B cell (primary cell): ENCODE measurements around the gene HOOK2. TPM values are rescaled to one million over a fixed set of nuclear protein-coding genes. Genes with fewer than 3 reads are reported as not detected.

Experiments
- ATAC-seq: fragments of 200-7000 bp; cut with Tn5 transposase; one replicate; pipeline ENCODE4 v1.10.0; 2021; ENCODE audit warnings: low read depth, mild to moderate bottlenecking, moderate number of reproducible peaks, moderate library complexity
- CTCF ChIA-PET: fragments of 350-600 bp; sonication (Branson Sonifier 250); formaldehyde crosslinking; loops from one replicate; lab custom pipeline; 2021; ENCODE audit warnings: antibody characterized with exemption, inconsistent platforms; lab: Charles Lee
- POLR2A ChIA-PET: fragments of 350-600 bp; sonication (Branson Sonifier 250); formaldehyde crosslinking; loops from one replicate; lab custom pipeline; 2021; ENCODE audit warnings: antibody characterized with exemption; lab: Charles Lee
- DNase-seq: peaks from one replicate; pipeline ENCODE4 v3.0.0; 2013
- H2AFZ ChIP-seq: 2 replicates; pipeline ENCODE4 v1.6.1; 2012; ENCODE audit warnings: mild to moderate bottlenecking, low read depth, low read length; ENCODE audit not compliant: insufficient read depth, poor library complexity, severe bottlenecking
- H3K27ac ChIP-seq, 2 donors: 1 replicate in 1 of 2; 2 replicates in 1 of 2; pipeline ENCODE4 v1.5.1; 2012 to 2013; ENCODE audit warnings: low read length in 2 of 2, mild to moderate bottlenecking in 2 of 2, moderate library complexity in 1 of 2
- H3K27me3 ChIP-seq, 4 experiments: fragments of 200-600 bp in 1 of 4; sonication (generic) in 1 of 4; replicated peaks in 1 of 4; 1 replicate in 2 of 4; 2 replicates in 2 of 4; pipeline versions ENCODE4 v1.6.1 to v1.7.0; 2013 to 2016; ENCODE audit warnings: low read length in 3 of 4, mild to moderate bottlenecking in 2 of 4, mixed read lengths in 1 of 4, moderate library complexity in 1 of 4; ENCODE audit not compliant: insufficient read depth in 4 of 4, control insufficient read depth in 3 of 4; ENCODE audit errors: control extremely low read depth in 1 of 4
- H3K36me3 ChIP-seq, 2 experiments: replicated peaks in 1 of 2; 1 replicate in 1 of 2; 2 replicates in 1 of 2; pipeline versions ENCODE4 v1.6.1 to v1.7.1; 2013; ENCODE audit warnings: low read length in 1 of 2; ENCODE audit not compliant: insufficient read depth in 2 of 2, control insufficient read depth in 1 of 2; ENCODE audit errors: control extremely low read depth in 1 of 2, extremely low read depth in 1 of 2
- H3K4me1 ChIP-seq, 2 donors: fragments of 200-600 bp in 1 of 2; sonication (generic) in 1 of 2; 1 replicate in 1 of 2; 2 replicates in 1 of 2; pipeline versions ENCODE4 v1.5.1 to v1.6.1; 2013 to 2017; ENCODE audit warnings: low read length in 2 of 2; ENCODE audit not compliant: control insufficient read depth in 2 of 2, insufficient read depth in 2 of 2
- H3K4me2 ChIP-seq: replicated peaks from 2 replicates; pipeline ENCODE3; 2012; ENCODE audit warnings: mild to moderate bottlenecking, low read depth, low read length; ENCODE audit not compliant: poor library complexity, severe bottlenecking
- H3K4me3 ChIP-seq, 5 experiments: fragments of 200-600 bp in 1 of 5; sonication (generic) in 1 of 5; 1 replicate in 3 of 5; 2 replicates in 2 of 5; pipeline versions ENCODE4 v1.5.1 to v1.7.0; 2011 to 2016; ENCODE audit warnings: low read length in 4 of 5, mild to moderate bottlenecking in 4 of 5, low read depth in 2 of 5, control low read depth in 1 of 5, moderate library complexity in 1 of 5; ENCODE audit not compliant: insufficient read depth in 1 of 5; ENCODE audit errors: control extremely low read depth in 1 of 5, extremely low read depth in 1 of 5
- H3K79me2 ChIP-seq: fragments of 200-600 bp; sonication (generic); one replicate; pipeline ENCODE4 v1.6.0; 2016; ENCODE audit warnings: low read length; ENCODE audit not compliant: control insufficient read depth, insufficient read depth
- H3K9ac ChIP-seq: fragments of 200-600 bp; sonication (generic); 2 replicates; pipeline ENCODE4 v1.6.1; 2017; ENCODE audit warnings: mild to moderate bottlenecking, low read length, moderate library complexity
- H3K9me3 ChIP-seq, 3 donors: one replicate each; pipeline versions ENCODE4 v1.6.1 to v1.7.1; 2013; ENCODE audit warnings: low read length in 2 of 3; ENCODE audit not compliant: control insufficient read depth in 2 of 3, insufficient read depth in 1 of 3; ENCODE audit errors: control extremely low read depth in 1 of 3
- H4K20me1 ChIP-seq: 2 replicates; pipeline ENCODE4 v1.6.0; 2012; ENCODE audit warnings: mild to moderate bottlenecking, low read length; ENCODE audit not compliant: insufficient read depth, control insufficient read depth, poor library complexity, severe bottlenecking
- H3K27ac Mint-ChIP-seq: one replicate; pipeline ENCODE4 v1.8.0; 2021; ENCODE audit warnings: mixed read lengths
- H3K27me3 Mint-ChIP-seq: one replicate; pipeline ENCODE4 v1.8.0; 2021; ENCODE audit warnings: mixed read lengths
- H3K4me1 Mint-ChIP-seq: one replicate; pipeline ENCODE4 v1.8.0; 2021; ENCODE audit warnings: mixed read lengths
- H3K4me3 Mint-ChIP-seq: one replicate; pipeline ENCODE4 v1.8.0; 2021; ENCODE audit warnings: mixed read lengths
- H3K9me3 Mint-ChIP-seq: one replicate; pipeline ENCODE4 v1.8.0; 2022; ENCODE audit warnings: mixed read lengths; ENCODE audit not compliant: insufficient read depth
- CTCF ChIP-seq: fragments of 200-600 bp; IDR thresholded peaks from one replicate; pipeline ENCODE4 v1.8.0; 2022; ENCODE audit warnings: antibody characterized with exemption, mild to moderate bottlenecking
- EZH2 ChIP-seq: IDR thresholded peaks from 2 replicates; pipeline ENCODE4 v1.6.1; 2012; ENCODE audit warnings: borderline replicate concordance, low read depth, mild to moderate bottlenecking, moderate library complexity, low read length; ENCODE audit not compliant: insufficient read depth, poor library complexity, severe bottlenecking
- WGBS: methylation state at CpG from one replicate; pipeline ENCODE4 v1.1.5; 2013; ENCODE audit warnings: missing lambda C conversion rate; ENCODE audit not compliant: insufficient coverage; 5-methylcytosine and 5-hydroxymethylcytosine counted together
- intact Hi-C: fragments of 100-400 bp; cut with micrococcal nuclease; formaldehyde crosslinking; loops from one replicate; pipeline ENCODE4 v1.10.0; 2022
- polyA plus RNA-seq: library from polyadenylated mRNA; depleted of rRNA; stranded (reverse); fragments of >200 nt; gene quantifications from 2 replicates; pipeline ENCODE4 v1.2.3, GENCODE V29; 2012
- total RNA-seq, 2 donors: library from RNA; stranded (reverse); fragments of 120-200 nt in 1 of 2; gene quantifications; 1 replicate in 1 of 2; 2 replicates in 1 of 2; pipeline versions ENCODE4 v1.2.3 to v1.2.4, GENCODE V29; 2013 to 2022

Gene HOOK2
- total and polyA plus RNA-seq, 2 donors (not counting 1 experiment from before 2014, with no cell fraction given), result 30.3 to 33.4 TPM

DNA sequence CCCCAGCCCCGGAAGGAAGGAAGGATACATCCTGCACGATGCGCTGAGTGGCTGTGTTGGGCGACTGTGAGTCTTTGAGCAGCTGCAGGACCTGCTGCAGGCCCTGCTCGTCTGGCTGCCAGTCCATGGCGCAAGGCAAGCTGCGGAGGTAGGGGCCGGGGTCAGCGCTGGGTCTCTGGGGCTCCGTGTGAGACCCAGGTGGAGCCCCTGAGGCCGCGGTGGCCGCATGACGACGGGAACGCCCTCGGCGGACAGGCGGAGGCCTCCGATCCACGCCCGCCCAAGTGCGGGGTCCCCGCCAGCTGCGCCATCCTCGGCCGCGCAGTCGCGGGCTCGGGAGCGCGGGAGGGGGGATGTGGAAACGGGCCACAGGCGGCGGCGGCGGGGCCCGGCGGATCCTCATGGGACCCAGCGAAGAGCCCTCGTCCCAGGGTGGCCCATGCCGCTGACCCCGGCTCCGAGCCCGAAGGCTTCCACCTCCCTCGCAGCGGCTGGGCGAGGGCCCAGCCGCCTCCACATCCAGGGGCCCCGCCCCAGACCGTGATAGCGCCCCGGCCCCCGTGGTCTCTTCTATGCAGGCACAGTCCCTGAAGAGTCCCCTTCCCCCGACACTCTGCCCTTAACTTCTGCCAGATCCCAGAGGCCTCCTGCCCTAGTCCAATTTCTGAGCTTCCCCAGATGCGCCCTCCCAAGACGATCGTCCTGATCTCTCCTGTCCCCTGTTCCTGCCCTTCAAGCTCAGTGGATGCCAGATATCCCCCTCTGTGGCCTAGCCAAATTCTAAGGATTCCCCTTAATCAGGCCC, 54.3 kb downstream of the HOOK2 start:
- H3K27me3 Mint-ChIP-seq, result no peaks in the 10 kb centered on the region
- peaks cover 11% of the 10 kb centered on the region for H4K20me1 ChIP-seq
- CTCF ChIA-PET, result interaction anchor here (0.7 to 2.1 kb wide), 3 partner anchors 26 to 75 kb away, joined by 4 to 15 read pairs (median 4); no protein-coding TSS in a partner anchor
- no peaks in the 10 kb centered on the region for H3K9me3 ChIP-seq
- DNase-seq (no peak), ATAC-seq (no peak)
- H3K4me1 ChIP-seq, result peaks cover 29 to 35% of the 10 kb centered on the region in 2 donors
- H3K27me3 ChIP-seq, result no peaks in the 10 kb centered on the region
- peak overlapping the region; percentile 84 for H3K27ac Mint-ChIP-seq
- TF ChIP-seq EZH2, result no peak
- H3K9ac ChIP-seq, result peak overlapping the region; percentile 85
- peak overlapping the region; percentile 83 for H2AFZ ChIP-seq
- no peaks in the 10 kb centered on the region for H3K9me3 Mint-ChIP-seq
- intact Hi-C loops, result loop anchor here (5.0 kb wide), 2 partner anchors 54 to 86 kb away; partner anchors contain the start of genes MAN2B1, RNASEH2A and WDR83
- peaks cover 38% of the 10 kb centered on the region for H3K4me1 Mint-ChIP-seq
- H3K4me3 Mint-ChIP-seq, result peak overlapping the region; percentile 89
- peak overlapping the region in 1 of 2 donors; percentile 69 for H3K27ac ChIP-seq
- H3K36me3 ChIP-seq, result peaks cover 2 to 7% of the 10 kb centered on the region in 2 experiments
- peak overlapping the region; percentile 12 to 78 (median 70) for H3K4me3 ChIP-seq
- peak overlapping the region; percentile 95 for H3K4me2 ChIP-seq
- peaks cover 68% of the 10 kb centered on the region for H3K79me2 ChIP-seq
- POLR2A ChIA-PET, result interaction anchor here (0.8 to 3.6 kb wide), 4 partner anchors 9 to 71 kb away, joined by 3 to 30 read pairs (median 22); partner anchors contain the start of genes DHPS, JUNB and TRIR
- WGBS, result 13% methylated on average over 59 of the region's 59 CpGs

- H3K27ac ChIP-seq, result no peak overlapping the region
- intact Hi-C loops, result loop anchor here (5.0 kb wide), 2 partner anchors 53 to 87 kb away; partner anchors contain the start of genes MAN2B1, RNASEH2A and WDR83
- no peak for TF ChIP-seq EZH2
- no peak for TF ChIP-seq CTCF
- ATAC-seq (no peak), DNase-seq (no peak)
- H4K20me1 ChIP-seq, result peaks cover 11% of the 10 kb centered on the region
- H3K79me2 ChIP-seq, result peaks cover 75% of the 10 kb centered on the region
- Mint-ChIP-seq H3K27me3 (no peaks in the 10 kb centered on the region), H3K9me3 (no peaks in the 10 kb centered on the region), H3K27ac (peak overlapping the region; percentile 56), H3K4me3 (peak overlapping the region; percentile 80), H3K4me1 (peaks cover 38% of the 10 kb centered on the region)
- peak overlapping the region; percentile 95 for H3K4me2 ChIP-seq
- POLR2A ChIA-PET, result interaction anchor here (1.3 kb wide), 1 partner anchor 13 kb away, joined by 5 read pairs; no protein-coding TSS in a partner anchor
- no peak overlapping the region for H3K4me3 ChIP-seq
- CTCF ChIA-PET, result no interaction called here
- no peak overlapping the region for H3K9ac ChIP-seq
- peaks cover 2 to 7% of the 10 kb centered on the region in 2 experiments for H3K36me3 ChIP-seq
- no peaks in the 10 kb centered on the region for H3K27me3 ChIP-seq
- peaks cover 29 to 35% of the 10 kb centered on the region in 2 donors for H3K4me1 ChIP-seq
- H2AFZ ChIP-seq, result no peak overlapping the region
- no peaks in the 10 kb centered on the region for H3K9me3 ChIP-seq
- 95% methylated on average over 6 of the region's 10 CpGs for WGBS
These were observed 55.1 kb downstream of the HOOK2 start for GRCh38 chr19:12720296-12720695.
